H1 (cell line): ENCODE results near the gene NCBP2. TPM values are rescaled to one million over a fixed set of nuclear protein-coding genes. Genes with fewer than 3 reads are reported as not detected.

Experiments used
- CTCF ChIA-PET: fragments of 300-600 bp; sonication (Branson Sonifier 250); formaldehyde crosslinking; loops from one replicate; lab custom pipeline; 2021; ENCODE audit not compliant: partially characterized antibody; lab: Charles Lee
- POLR2A ChIA-PET: fragments of 300-600 bp; sonication (Branson Sonifier 250); formaldehyde crosslinking; loops from one replicate; lab custom pipeline; 2021; ENCODE audit warnings: inconsistent platforms; ENCODE audit not compliant: partially characterized antibody; lab: Charles Lee
- DNase-seq, 2 experiments: peaks; one replicate each; pipeline versions ENCODE4 v3.0.0 to v3.0.0-alpha.2; 2010 to 2022; ENCODE audit warnings: low spot score in 2 of 2, low read depth in 1 of 2, mixed read lengths in 1 of 2
- FAIRE-seq: peaks from 2 replicates; lab custom pipeline; 2011; peaks lifted over from hg19 to GRCh38; lab: Jason Lieb, UNC
- H2AFZ ChIP-seq: 2 replicates; pipeline ENCODE4 v1.8.1; 2012; ENCODE audit warnings: low read length, inconsistent platforms
- H2AK5ac ChIP-seq: 2 replicates; pipeline ENCODE4 v1.6.1; 2013; ENCODE audit warnings: low read depth, low read length
- H2BK120ac ChIP-seq: replicated peaks from 2 replicates; pipeline ENCODE3; 2013; ENCODE audit warnings: low read depth, low read length, inconsistent platforms
- H2BK12ac ChIP-seq: 2 replicates; pipeline ENCODE4 v1.6.1; 2013; ENCODE audit warnings: low read depth, low read length
- H2BK15ac ChIP-seq: 2 replicates; pipeline ENCODE4 v1.6.1; 2013; ENCODE audit warnings: low read length
- H2BK20ac ChIP-seq: 2 replicates; pipeline ENCODE4 v1.6.1; 2013; ENCODE audit warnings: low read length
- H2BK5ac ChIP-seq: 2 replicates; pipeline ENCODE4 v1.6.1; 2013; ENCODE audit warnings: low read depth, low read length
- H3K14ac ChIP-seq: 2 replicates; pipeline ENCODE4 v1.6.1; 2013; ENCODE audit warnings: inconsistent platforms; ENCODE audit not compliant: insufficient read length
- H3K18ac ChIP-seq: 2 replicates; pipeline ENCODE4 v1.6.1; 2013; ENCODE audit warnings: low read length; ENCODE audit errors: extremely low read depth
- H3K23ac ChIP-seq: 2 replicates; pipeline ENCODE4 v1.6.1; 2013; ENCODE audit warnings: inconsistent platforms; ENCODE audit not compliant: insufficient read length
- H3K23me2 ChIP-seq: 2 replicates; pipeline ENCODE4 v1.6.1; 2013; ENCODE audit warnings: low read depth, low read length
- H3K27ac ChIP-seq: 2 replicates; pipeline ENCODE4 v1.6.1; 2011; ENCODE audit warnings: low read depth, low read length, inconsistent platforms
- H3K27me3 ChIP-seq, 4 experiments: replicated peaks in 1 of 4; 1 replicate in 1 of 4; 2 replicates in 3 of 4; pipeline versions ENCODE4 v1.6.1 to v1.8.1; 2011 to 2013; ENCODE audit warnings: low read length in 3 of 4, mild to moderate bottlenecking in 3 of 4, inconsistent platforms in 2 of 4, mixed read lengths in 2 of 4, moderate library complexity in 1 of 4; ENCODE audit not compliant: control insufficient read depth in 3 of 4, insufficient read depth in 3 of 4; ENCODE audit errors: extremely low read depth in 1 of 4
- H3K36me3 ChIP-seq, 4 experiments: 2 replicates each; pipeline versions ENCODE4 v1.6.1 to v1.8.1; 2011 to 2013; ENCODE audit warnings: mild to moderate bottlenecking in 4 of 4, low read length in 3 of 4, moderate library complexity in 2 of 4, control low read depth in 1 of 4, inconsistent platforms in 1 of 4; ENCODE audit not compliant: insufficient read depth in 4 of 4, control insufficient read depth in 2 of 4
- H3K4ac ChIP-seq: replicated peaks from 2 replicates; pipeline ENCODE3; 2013; ENCODE audit warnings: low read length, low read depth, mixed read lengths, inconsistent platforms; ENCODE audit not compliant: insufficient read length
- H3K4me1 ChIP-seq, 4 experiments: replicated peaks in 1 of 4; 1 replicate in 1 of 4; 2 replicates in 3 of 4; pipeline versions ENCODE4 v1.6.1 to v1.8.1; 2011 to 2013; ENCODE audit warnings: low read length in 3 of 4, inconsistent platforms in 2 of 4, mixed read lengths in 1 of 4; ENCODE audit not compliant: insufficient read depth in 4 of 4, control insufficient read depth in 3 of 4
- H3K4me2 ChIP-seq, 2 experiments: 2 replicates each; pipeline versions ENCODE4 v1.6.1 to v1.8.1; 2011 to 2013; ENCODE audit warnings: low read depth in 2 of 2, low read length in 2 of 2, control low read depth in 1 of 2, inconsistent platforms in 1 of 2, mild to moderate bottlenecking in 1 of 2; ENCODE audit not compliant: insufficient read depth in 1 of 2
- H3K4me3 ChIP-seq, 4 experiments: fragments of 200-600, 300-600 bp in 1 of 4; sonication (generic), shearing (Covaris generic), sonication (Bioruptor Twin) in 1 of 4; 2 replicates each; pipeline versions ENCODE4 v1.5.1 to v1.8.1; 2011 to 2016; ENCODE audit warnings: low read length in 4 of 4, low read depth in 3 of 4, control low read depth in 2 of 4, inconsistent platforms in 2 of 4, mild to moderate bottlenecking in 2 of 4, mixed read lengths in 1 of 4, moderate library complexity in 1 of 4; ENCODE audit not compliant: insufficient read depth in 2 of 4; ENCODE audit errors: extremely low read depth in 1 of 4
- H3K56ac ChIP-seq: replicated peaks from 2 replicates; pipeline ENCODE3; 2013; ENCODE audit warnings: low read depth, mild to moderate bottlenecking, mixed read lengths, low read length, inconsistent platforms; ENCODE audit not compliant: insufficient read length
- H3K79me1 ChIP-seq: 2 replicates; pipeline ENCODE4 v1.6.1; 2013; ENCODE audit warnings: low read depth, low read length, control low read depth
- H3K79me2 ChIP-seq, 2 experiments: 2 replicates each; pipeline versions ENCODE4 v1.6.1 to v1.8.1; 2012 to 2013; ENCODE audit warnings: low read length in 2 of 2, mild to moderate bottlenecking in 2 of 2, inconsistent platforms in 1 of 2; ENCODE audit not compliant: insufficient read depth in 2 of 2, control insufficient read depth in 1 of 2
- H3K9ac ChIP-seq, 4 experiments: replicated peaks in 1 of 4; 1 replicate in 1 of 4; 2 replicates in 3 of 4; pipeline versions ENCODE4 v1.6.1 to v1.8.1; 2011 to 2013; ENCODE audit warnings: low read depth in 3 of 4, low read length in 3 of 4, control low read depth in 2 of 4, mild to moderate bottlenecking in 2 of 4, moderate library complexity in 2 of 4, inconsistent platforms in 1 of 4; ENCODE audit errors: extremely low read depth in 1 of 4
- H3K9me3 ChIP-seq, 2 experiments: 2 replicates each; pipeline versions ENCODE4 v1.6.1 to v1.8.1; 2012 to 2013; ENCODE audit warnings: mild to moderate bottlenecking in 2 of 2, moderate library complexity in 2 of 2, control low read depth in 1 of 2, inconsistent platforms in 1 of 2, low read depth in 1 of 2, low read length in 1 of 2, mixed read lengths in 1 of 2; ENCODE audit not compliant: insufficient read depth in 2 of 2
- H4K20me1 ChIP-seq, 2 experiments: replicated peaks in 1 of 2; 2 replicates each; pipeline versions ENCODE3 to v1.8.1; 2011 to 2013; ENCODE audit warnings: inconsistent platforms in 2 of 2, low read length in 2 of 2, mild to moderate bottlenecking in 1 of 2; ENCODE audit not compliant: insufficient read depth in 2 of 2, control insufficient read depth in 1 of 2
- H4K5ac ChIP-seq: 2 replicates; pipeline ENCODE4 v1.6.1; 2013; ENCODE audit warnings: low read length, low read depth, mixed read lengths, inconsistent platforms; ENCODE audit not compliant: insufficient read length
- H4K8ac ChIP-seq: 2 replicates; pipeline ENCODE4 v1.8.0; 2013; ENCODE audit warnings: mild to moderate bottlenecking, moderate library complexity, low read length, inconsistent platforms; ENCODE audit not compliant: insufficient read depth; ENCODE audit errors: extremely low read depth
- H4K91ac ChIP-seq: replicated peaks from 2 replicates; pipeline ENCODE3; 2013; ENCODE audit warnings: low read length, mixed read lengths, inconsistent platforms; ENCODE audit not compliant: insufficient read length
- CBX5 ChIP-seq: fragments of 300-800, 300-1000 bp; sonication (generic); IDR thresholded peaks from 2 replicates; pipeline ENCODE4 v1.7.1; 2016; ENCODE audit warnings: antibody characterized with exemption, low read length, low read depth
- CHD1 ChIP-seq: IDR thresholded peaks from 2 replicates; pipeline ENCODE4 v1.6.1; 2012; ENCODE audit warnings: low read depth, low read length, improper control_type of control experiment
- CREB1 ChIP-seq: IDR thresholded peaks from 2 replicates; pipeline ENCODE4 v1.6.1; 2012; ENCODE audit warnings: inconsistent platforms
- CTBP2 ChIP-seq: IDR thresholded peaks from 2 replicates; pipeline ENCODE4 v1.7.0; 2011; ENCODE audit warnings: borderline replicate concordance, mild to moderate bottlenecking, moderate library complexity, mixed read lengths, low read length; ENCODE audit not compliant: insufficient read depth, insufficient read length
- E2F6 ChIP-seq: IDR thresholded peaks from 2 replicates; pipeline ENCODE4 v1.6.1; 2012; ENCODE audit warnings: inconsistent platforms
- EGR1 ChIP-seq: IDR thresholded peaks from 2 replicates; pipeline ENCODE4 v1.6.1; 2011; ENCODE audit warnings: low read depth, low read length, borderline replicate concordance
- EZH2 ChIP-seq: fragments of 200-600 bp; sonication (generic); IDR thresholded peaks from 2 replicates; pipeline ENCODE4 v1.7.1; 2012; ENCODE audit warnings: low read depth, mild to moderate bottlenecking, moderate library complexity, low read length, inconsistent platforms; ENCODE audit not compliant: severe bottlenecking
- GABPA ChIP-seq: IDR thresholded peaks from 2 replicates; pipeline ENCODE4 v1.6.1; 2011; ENCODE audit warnings: mild to moderate bottlenecking, low read length, moderate library complexity, borderline replicate concordance; ENCODE audit not compliant: insufficient read depth
- KDM5A ChIP-seq: fragments of 200-600 bp; IDR thresholded peaks from 2 replicates; pipeline ENCODE4 v1.7.1; 2012; ENCODE audit warnings: mild to moderate bottlenecking, low read length, inconsistent platforms, mixed read lengths
- PHF8 ChIP-seq: fragments of 200-600 bp; sonication (generic); conservative IDR thresholded peaks from 2 replicates; pipeline ENCODE4 v1.7.1; 2012; ENCODE audit warnings: low read depth, mild to moderate bottlenecking, inconsistent platforms, low read length, moderate library complexity
- SP4 ChIP-seq: IDR thresholded peaks from 2 replicates; pipeline ENCODE4 v1.6.1; 2012; ENCODE audit warnings: low read length, inconsistent platforms
- TEAD4 ChIP-seq: IDR thresholded peaks from 2 replicates; pipeline ENCODE4 v1.6.1; 2012; ENCODE audit warnings: low read depth, low read length, inconsistent platforms, mixed read lengths
- USF2 ChIP-seq: IDR thresholded peaks from 2 replicates; pipeline ENCODE4 v1.6.1; 2011; ENCODE audit warnings: low read length, improper control_type of control experiment
- WGBS, 2 experiments: shearing (Covaris generic) in 1 of 2; methylation state at CpG; one replicate each; pipeline versions ENCODE4 v1.1.6 to v1.1.7; 2013 to 2015; ENCODE audit warnings: low lambda C conversion rate in 2 of 2, mixed read lengths in 2 of 2, inconsistent platforms in 1 of 2, low coverage in 1 of 2, missing lambda C conversion rate in 1 of 2; ENCODE audit not compliant: insufficient replicate concordance in 2 of 2, insufficient coverage in 1 of 2, insufficient read length in 1 of 2; ENCODE audit errors: extremely low coverage in 1 of 2, missing lambda C conversion rate in 1 of 2; 5-methylcytosine and 5-hydroxymethylcytosine counted together
- polyA plus RNA-seq, 7 experiments: library from polyadenylated mRNA; depleted of rRNA in 3 of 7; stranded (reverse) in 5 of 7; unstranded in 2 of 7; fragments of >200 nt in 5 of 7; fragments of 200-250 nt in 2 of 7; gene quantifications; 1 replicate in 5 of 7; 2 replicates in 1 of 7; 4 replicates in 1 of 7; pipeline versions ENCODE4 v1.2.1 to v1.2.3, GENCODE V29; 2011 to 2013; ENCODE audit warnings: missing spikeins in 2 of 7, mixed read lengths in 2 of 7
- total RNA-seq: library from RNA; stranded (reverse); fragmentation: NEBNext Ultra II Directional; extraction: Animal tissue kit (Norgen Biotek cat#: 25700); gene quantifications from 2 replicates; pipeline ENCODE4 v1.2.1, GENCODE V29; 2021

NCBP2 gene
- total and polyA plus RNA-seq, 2 of the 8 experiments (the other 6 are each of a cell fraction or from before 2014, with no cell fraction given) = 34.1 to 100 TPM

- Histone ChIP-seq H4K5ac (no peak overlapping the region), H2BK20ac (no peak overlapping the region), H4K91ac (no peak overlapping the region), H4K8ac (no peak overlapping the region), H2BK5ac (no peak overlapping the region), H3K18ac (no peak overlapping the region), H3K56ac (no peak overlapping the region), H2BK120ac (no peak overlapping the region), H2BK15ac (no peak overlapping the region), H3K9ac (no peak overlapping the region), H3K79me2 (no peaks in the 10 kb centered on the region), H2BK12ac (no peak overlapping the region), H3K27ac (no peak overlapping the region), H3K27me3 (no peaks in the 10 kb centered on the region), H3K9me3 (no peaks in the 10 kb centered on the region), H3K36me3 (peaks cover 0 to 2% (median 0%) of the 10 kb centered on the region in 4 experiments; a peak in 2 of 8 replicates), H3K23me2 (no peaks in the 10 kb centered on the region), H4K20me1 (peaks cover 0 to 3% of the 10 kb centered on the region in 2 experiments), H3K14ac (no peak overlapping the region), H2AFZ (no peak overlapping the region), H3K4ac (no peak overlapping the region), H3K23ac (no peak overlapping the region), H3K79me1 (no peaks in the 10 kb centered on the region), H3K4me1 (no peaks in the 10 kb centered on the region), H3K4me3 (no peak overlapping the region), H2AK5ac (no peak overlapping the region), H3K4me2 (no peak overlapping the region)
- 100% methylated on average over 1 of the region's 1 CpG; no CpG with 5 or more reads in 1 of the 2 experiments for WGBS, 2 experiments
- no peak for FAIRE-seq
- ChIA-PET POLR2A (interaction anchor here (1.6 kb wide), 1 partner anchor 48 kb away, joined by 3 read pairs; the partner anchor contains the start of gene SENP5), CTCF (interaction anchor here (1.4 kb wide), 1 partner anchor 79 kb away, joined by 3 read pairs; no protein-coding TSS in a partner anchor)
- no peak for DNase-seq
- TF ChIP-seq SP4 = no peak
- no peak for TF ChIP-seq CTBP2
- no peak for TF ChIP-seq CHD1
- TF ChIP-seq CBX5 = no peak
- no peak for TF ChIP-seq CREB1
- TF ChIP-seq KDM5A = no peak
- no peak for TF ChIP-seq E2F6
- no peak for TF ChIP-seq USF2
- TF ChIP-seq EZH2 = no peak
- TF ChIP-seq GABPA = no peak
- no peak for TF ChIP-seq TEAD4
- TF ChIP-seq PHF8 = no peak
- no peak for TF ChIP-seq EGR1
These were observed 26.1 kb downstream of the NCBP2 start for GRCh38 chr3:196916221-196916620.
